ENCODE data around the gene OSM. TPM values are rescaled to one million over a fixed set of nuclear protein-coding genes. Genes with fewer than 3 reads are reported as not detected.

The OSM gene
- total RNA-seq, 1 donor from 2014 or later: not detected

DNA sequence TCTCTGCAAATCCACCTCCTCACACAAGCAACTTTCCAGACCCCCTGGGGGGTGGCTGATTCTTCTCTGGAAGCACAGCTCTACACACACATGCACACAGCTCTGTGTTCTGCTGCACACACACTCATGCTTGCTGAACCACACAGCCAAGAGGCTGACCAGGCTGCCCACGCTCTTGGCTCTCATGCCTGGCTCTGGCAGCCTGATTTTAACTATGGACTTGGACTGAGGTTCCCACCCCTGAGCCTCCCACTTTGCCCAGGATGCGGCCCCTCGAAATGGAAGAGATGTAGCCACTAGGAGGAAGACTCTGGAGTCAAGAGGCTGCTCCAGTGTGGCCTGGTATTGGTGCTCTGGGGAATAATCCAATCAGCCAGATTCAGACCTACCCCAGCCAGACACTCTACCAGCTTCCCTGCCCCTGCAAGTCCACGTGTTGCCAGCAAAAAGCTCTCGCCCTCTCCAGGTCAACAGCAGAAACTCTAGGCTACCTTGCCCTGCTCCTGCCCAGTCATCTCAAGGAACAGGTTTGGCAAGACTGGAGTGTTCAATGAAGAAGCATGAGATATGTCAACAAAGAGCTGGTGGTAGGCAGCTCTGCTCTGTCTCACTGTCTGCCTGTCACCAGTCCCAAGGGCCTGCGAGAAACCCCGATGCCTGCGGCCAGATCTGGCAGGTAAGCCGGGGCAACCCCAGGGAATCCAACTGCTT lies 31.5 kb upstream of the OSM start:
- peak; percentile 46 for DNase-seq

DNA sequence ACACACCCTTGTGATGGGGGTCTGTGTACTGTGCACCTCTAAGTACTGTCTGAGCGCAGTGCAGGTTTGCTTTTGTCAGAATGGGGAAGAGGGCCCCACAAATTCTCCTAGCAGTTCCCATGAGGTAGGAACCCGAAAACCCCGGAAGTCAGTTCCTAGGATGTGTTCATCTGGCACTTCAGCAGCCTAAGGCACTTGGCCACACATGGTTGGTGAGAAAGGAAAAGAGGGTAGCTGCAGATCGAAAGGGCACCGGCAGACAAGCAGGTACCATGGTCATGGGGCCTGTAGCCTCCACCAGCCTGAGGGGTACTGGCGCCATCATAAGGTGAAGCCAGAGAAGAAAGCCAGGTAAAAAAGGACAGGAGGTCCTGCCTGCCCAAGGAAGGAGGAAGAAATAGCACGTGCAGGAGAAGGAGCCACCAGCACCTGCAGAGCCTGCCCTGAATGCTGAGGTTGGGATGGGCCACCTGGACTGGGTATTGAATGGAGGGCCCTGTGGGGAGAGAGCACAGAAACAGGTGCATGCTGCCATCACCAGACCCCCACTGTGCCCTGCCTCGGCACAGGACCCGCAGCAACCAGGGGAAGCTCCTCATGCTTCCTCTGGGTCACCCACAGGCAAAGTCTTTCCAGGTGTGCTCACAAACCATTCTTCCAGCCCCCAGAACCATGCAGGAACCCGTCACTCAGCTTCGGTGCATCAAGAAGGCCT lies 30.8 kb upstream of the OSM start:
- DNase-seq: no peak

DNA sequence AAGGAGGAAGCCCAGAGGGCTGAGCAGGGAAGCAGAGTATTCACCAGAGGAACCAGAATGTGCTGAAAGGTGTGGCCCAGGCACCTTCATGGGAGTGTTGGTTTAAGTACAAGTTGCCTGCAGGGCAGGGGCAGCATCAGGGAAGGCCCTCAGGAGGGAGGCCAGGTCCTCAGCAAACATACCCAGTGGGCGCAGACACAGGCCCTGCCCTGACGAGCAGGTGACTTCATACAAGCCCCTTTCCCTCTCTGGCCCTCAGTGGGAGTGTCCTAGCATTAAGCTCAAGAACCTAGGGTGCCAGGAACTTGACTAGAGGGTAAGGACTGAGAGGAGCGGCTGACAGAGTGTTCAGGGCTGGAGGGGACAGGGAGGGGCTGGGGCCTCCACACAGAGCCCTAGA lies 30.2 kb upstream of the OSM start:
- DNase-seq: no peak

DNA sequence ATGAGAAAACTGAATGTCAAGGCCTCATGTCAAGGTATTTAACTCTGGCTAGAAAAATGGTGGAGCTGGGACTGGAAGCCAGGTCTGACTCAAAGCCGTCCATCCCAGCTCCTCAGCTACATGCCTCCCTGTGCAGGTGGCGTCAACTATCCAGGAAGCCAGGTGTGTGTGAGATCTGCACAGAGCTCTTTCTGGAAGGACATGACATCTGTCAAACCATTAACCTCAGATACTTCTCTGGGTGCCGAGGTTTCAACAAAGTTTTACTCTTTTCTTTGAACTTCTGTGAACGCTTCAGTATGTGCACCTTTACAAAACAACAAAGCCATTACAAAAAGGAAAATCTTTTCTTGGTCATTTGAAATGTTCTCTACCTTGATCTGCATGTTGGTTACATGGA lies 29.7 kb upstream of the OSM start:
- DNase-seq: no peak

DNA sequence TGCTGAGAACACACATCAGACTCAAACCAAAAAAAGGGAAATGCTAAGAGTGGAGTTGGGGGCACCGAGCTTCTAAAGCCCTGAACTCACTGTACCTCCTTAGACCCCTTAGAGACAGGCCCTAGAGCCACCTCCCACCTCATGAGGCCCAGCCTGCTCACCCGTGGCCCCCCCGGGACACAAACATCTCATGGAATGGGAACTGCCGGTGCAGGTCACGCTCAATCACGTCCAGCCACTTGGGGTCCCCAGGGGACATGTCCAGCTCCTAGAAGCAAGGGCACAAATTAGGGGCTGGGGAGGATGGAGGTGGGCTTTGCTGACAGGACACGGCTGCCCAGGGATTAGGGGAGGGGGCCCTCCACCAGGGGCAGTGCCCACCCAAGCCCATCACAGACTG lies 28.9 kb upstream of the OSM start:
- DNase-seq: no peak

DNA sequence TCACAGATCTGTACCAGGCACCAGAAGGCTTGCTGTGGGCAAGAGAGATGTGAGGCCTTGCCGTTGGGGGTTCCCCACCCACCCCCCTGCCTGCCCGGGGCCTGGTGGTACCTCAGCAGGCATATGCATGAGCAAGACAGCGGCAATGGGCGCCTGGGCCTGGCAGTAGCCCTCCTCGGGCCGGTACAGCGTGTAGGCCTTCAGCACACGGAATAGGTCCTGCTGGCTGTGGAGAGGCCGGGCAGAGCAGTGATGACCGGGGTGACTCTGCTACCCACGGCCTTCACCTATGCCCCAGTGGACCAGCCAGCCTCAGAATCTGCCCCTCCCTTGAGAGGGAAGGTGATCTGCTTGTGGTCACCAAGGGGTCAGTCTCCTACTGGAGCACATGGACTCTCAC lies 28.2 kb upstream of the OSM start:
- no peak for DNase-seq

DNA sequence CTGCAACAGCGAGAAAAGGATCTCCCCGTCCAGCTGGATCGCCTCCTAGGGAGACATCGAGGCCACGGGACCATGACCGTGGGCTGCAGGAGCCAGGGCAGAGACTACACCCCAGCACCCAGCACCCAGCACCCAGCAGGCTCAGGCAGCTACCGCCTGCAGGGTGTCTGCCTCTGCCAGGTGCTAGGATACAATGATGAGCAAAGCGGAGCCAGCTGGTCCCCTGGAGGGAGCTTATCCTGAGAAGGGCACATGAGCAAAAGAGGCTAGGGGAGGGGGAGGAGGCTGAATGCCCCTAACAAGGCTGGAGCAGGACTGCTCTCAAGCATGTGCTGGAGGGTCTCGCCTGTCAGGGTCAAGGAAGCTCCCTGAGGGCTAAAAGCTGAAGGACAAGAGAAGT lies 27.4 kb upstream of the OSM start:
- no peak for DNase-seq

DNA sequence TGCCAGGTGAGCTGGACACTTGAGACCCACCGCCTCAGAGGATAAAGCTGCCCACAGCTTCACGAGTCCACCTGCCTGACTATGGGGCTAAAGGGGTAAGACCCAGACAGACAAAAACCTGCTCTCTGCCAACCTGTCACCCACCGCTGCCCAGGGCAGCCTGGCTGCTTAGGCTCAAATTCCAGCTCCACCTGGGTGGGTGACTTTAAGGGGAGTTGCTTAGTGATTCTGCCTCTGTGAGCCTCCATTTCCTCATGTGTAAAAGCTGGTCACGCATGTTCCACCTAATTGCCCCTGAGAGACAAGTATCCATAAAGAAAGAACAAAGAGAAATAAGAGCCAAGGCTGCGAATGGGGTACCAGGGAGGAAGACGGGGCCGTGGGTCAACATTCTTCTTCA lies 26.4 kb upstream of the OSM start:
- DNase-seq: no peak

DNA sequence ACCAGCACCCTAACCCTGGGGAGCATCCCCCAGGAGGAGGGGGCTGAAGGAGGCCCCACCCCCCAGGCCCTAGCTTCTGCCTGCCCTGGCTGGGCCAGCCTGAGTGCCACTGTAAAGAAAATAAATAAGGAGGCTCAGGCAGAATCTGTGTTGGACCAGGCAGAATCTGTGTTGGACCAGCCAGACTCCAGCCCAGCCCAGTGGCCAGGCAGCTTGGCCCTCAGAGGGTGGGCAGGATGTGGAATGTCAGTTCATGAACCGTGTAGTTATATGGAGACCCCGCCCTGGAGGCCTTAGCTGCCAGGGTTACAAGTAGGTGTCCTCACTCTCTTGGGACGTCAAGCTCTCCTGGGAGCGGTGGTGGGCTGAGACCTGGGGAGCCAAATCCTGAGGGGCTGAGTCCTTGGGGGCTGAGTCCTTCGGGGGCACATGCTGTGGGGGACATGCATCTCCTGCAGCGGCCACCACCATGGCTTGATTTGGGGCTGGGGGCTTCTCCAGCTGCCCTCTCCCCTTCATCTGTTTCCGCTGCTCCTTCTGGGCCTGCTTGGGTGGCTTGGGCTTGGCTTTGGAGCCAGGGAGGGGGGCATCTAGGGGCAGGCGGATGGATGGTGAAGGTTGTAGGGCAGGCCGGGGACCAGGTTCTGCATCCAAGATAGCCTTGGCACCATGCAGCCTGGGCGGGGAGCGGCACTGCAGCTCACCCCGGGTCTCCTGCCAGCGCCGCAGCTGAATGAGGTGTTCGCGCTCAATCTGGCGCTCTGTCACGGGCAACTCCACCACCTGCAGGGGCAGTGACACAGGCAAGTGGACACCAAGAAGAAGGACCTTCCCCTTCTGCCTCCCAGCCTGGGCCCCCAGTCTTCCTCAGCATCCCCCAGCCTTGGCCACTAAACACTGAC lies 25.7 kb upstream of the OSM start:
- DNase-seq: no peak

DNA sequence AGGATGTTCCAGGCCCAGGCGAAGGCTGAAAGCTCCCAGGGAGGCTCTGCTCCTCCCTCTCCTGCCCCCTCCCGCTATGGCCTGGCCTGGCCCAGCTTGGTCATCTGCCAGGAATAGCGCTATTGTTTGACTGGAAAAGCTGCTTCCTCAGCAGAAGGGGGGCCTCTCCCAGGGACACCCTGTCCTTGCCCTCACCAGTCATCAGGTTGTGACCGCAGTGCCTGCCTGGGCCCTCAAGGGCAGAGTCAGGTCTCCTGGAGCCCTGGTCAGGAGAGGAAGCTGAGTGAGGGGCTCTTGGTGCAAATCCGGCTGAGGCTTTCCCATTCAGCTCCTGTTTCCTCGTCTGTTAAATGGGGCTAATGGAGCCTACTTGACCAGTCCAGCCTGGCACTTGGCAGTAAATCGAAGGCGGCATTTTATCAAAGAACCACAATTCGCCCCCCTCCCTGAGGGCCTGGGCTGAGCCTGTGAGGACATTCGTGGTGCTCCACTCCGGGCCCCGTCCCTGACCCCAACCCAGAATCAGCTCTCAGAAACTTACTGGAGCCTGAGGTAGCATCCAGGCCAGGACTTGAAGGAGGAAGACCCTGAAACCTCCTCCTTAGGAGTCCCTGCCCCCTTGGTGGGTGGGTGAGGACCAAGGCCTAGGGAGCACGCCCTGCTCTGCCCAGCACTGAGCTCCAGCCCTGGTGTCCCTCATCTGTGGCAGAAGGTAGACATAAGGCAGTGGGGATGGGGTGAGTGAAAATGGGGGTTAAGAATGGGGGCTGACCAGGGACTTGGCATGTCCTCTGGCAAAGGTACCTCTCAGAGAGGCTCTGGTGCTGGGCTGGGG lies 24.6 kb upstream of the OSM start:
- peak; percentile 70 for DNase-seq

DNA sequence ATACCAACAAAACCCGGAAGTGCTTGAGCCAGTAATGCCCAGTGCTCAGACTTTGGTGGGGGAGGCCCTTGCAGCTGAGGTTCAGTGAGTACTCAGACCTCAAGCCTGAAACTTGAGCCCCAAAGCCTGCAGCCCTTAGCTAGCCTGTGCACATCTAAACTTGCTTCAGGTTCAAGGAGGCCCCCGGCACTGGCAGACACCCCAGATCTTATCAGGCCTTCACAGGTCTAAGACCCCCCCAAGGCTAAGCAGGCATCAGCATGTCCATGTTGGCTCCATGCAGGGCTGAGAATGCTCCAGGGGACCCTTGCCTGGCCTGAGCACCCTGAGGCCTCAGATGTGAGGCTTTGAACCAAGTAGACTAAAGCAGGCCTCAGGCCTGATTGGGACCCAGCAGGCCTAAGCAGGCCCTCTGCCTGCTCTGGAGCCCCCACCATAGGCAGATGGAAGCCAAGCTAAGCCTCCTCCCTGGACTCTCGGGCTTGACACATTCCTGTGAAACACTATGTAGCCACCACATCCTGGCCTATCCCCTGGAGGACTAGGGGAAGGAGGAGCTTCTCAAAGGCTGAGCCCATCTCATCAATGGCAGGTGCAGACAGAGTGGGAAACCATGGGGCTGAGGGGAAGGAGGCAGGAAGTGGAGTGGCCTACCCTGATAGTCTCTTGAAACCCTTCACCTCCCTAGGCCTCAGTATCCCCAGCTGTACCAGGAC lies 23.8 kb upstream of the OSM start:
- DNase-seq: peak; percentile 41

DNA sequence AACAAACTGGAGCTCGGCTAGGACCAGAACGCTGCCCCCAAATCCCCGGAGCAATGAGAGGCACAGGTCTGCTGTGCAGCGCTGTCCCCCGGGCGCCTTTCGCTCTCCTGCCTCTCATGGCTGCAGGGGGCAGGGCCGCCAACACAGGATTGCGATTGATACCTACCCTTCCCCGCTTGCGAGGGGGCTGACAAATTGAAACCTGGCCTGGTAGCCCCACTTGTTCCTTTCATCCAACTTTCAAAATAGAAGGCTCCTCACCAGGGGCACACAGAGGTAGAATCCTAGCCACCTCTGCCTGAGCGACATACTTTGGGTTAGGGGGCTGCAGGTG lies 23.3 kb upstream of the OSM start:
- no peak for DNase-seq

DNA sequence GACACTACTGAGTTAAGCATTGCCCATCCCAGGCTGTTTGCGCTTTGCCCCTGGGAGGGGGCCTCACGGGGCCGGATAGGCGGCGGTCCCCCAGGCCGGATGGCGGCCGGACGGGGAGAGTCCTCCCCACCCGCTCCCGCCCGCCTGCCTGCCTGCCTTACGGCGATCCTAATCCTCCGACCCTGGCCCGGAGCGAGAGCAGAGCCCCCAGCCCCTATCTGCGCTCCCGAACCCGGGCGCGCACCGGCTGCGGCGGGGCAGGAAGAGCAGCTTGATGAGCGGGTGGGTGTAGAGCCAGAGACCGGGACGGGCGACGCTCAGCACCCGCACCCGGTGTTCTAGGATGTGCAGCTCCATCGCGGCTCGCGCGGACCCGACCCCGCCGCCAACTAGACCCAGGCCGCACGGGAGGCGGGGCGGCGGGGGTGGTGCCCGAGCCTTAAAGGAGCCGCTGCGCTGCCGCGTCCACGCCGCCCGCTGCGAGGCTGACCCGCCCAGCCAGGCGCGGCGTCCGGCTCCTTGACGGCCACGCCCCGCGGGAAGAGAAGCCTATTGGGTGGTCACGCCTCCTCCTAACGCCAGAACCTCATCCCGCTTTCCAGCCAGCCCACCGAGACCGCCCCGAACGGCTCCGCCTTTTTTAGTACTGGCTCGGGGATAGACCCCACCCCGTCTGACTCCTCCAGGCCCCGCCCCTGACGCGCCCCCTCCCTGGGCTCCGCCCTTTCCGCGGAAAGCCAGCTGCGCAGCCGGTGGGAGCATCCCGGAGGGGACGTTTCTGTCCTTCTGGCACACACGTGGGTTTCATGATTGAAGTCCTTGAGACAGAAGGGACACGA lies 22.7 kb upstream of the OSM start, which contains the start of gene CASTOR1:
TSS of gene CASTOR1 (minus strand) at position 365 of the 839 bp plus-strand sequence. CDS start at position 357, 8 bp downstream.
- peak; percentile 99 for DNase-seq

DNA sequence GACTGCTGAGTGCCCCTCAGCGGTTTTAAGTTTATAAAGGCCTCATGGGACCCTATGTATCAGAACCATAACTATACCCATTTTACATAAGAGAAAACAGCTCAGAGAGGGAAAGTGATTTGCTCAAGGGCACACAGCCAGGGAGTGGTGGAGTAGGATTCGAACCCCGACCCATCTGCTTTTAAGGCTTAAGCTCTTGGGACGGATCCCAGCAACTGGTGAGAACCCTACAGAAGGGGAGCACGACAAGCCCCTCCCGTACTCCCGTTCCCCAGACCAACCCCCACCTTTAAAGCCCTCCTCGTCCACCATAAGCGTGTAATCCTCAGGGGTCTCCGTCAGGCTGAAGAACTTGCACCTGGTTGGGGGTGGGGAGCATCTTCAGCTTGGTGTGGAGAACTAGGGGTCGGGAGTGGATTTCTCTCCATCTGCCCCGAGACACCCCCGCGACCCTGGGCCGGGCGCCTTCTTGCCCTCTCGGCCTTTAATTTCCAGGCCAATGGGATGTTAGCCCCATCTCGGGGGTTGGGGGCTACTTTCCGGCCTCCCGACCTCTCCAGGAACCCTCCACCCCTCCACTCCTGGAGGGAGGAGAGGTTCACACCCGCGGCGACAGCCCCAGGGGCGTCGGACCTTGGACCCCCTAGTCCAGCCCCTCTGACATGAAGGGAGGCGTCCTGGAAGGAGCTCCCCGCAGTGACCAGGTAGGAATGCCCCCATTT lies 21.9 kb upstream of the OSM start:
- no peak for DNase-seq

DNA sequence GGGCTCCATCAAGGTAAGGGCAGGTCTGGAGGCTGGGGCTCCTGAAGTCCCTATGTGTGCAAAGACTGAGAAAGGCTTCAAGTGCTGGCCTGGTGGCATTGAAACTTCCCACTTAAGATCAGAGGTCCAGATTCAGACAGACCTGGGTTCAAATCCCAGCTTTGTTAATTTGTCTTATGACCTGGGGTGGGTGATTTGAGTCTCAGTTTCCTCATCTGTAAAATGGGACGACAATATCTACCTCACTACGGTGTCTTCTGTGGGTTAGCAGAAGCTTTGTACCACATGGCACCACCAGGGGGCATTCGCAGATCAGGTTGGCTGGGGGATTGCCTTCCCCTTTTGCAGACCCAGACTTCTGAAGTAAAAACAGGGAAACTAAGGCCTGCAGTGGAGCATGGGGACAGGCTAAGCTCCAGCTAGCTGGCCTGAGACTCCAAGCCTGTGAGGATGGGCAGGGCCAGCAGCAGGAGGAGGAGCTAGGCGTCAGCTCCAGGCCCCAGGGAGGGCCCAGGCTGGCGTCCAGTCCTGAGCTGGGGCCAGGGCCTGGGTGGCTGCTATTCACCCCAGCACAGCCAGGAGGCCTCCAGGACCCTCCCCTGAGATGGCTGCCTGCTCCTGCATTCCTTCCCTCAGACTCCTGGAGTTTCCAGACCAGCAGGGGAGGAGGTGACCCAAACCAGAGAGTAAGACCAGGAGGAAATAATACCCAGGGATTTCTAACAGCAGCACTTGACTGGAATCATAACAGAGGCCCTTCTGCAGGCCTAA lies 21.2 kb upstream of the OSM start:
- DNase-seq: peak; percentile 90

DNA sequence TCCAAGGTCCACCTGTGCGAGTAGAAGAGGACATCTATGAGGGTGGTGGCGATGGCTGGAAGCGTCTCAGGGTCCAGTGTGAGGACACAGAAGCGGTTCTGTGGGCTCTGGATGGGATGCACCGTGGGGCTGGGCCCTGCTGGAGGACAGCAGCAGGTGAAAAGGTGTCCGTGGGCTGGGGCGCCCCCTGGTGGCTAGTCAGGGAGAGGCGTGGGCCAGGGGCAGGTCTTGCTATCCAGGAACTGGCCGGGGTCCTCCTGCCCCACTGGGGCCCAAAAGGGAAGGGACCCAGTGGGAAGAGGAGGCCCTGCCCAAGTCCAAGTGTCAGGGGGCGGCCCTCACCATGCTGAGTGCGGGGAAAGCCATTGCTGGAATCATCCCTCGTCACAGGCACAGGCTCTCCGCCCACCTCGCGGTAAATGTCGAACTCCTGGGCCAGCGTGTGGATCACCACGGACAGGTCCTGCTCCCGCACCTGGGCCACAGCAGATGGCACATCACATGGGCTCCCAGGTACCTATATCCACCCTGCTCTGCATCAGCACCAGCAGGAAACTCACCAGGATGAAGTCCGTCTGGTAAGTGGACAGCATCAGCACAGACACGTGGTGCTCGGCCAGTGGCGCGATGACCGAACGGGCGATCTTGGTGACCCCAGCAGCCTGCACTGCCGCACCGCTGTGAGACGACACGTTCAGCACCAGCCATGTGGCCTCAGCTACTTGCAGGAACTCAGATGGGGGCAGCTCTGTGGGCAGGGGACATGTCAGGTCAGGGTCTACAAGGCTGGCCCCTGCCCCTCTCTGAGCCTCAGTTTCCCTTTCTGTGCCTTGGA lies 20.4 kb upstream of the OSM start:
- peak; percentile 60 for DNase-seq

DNA sequence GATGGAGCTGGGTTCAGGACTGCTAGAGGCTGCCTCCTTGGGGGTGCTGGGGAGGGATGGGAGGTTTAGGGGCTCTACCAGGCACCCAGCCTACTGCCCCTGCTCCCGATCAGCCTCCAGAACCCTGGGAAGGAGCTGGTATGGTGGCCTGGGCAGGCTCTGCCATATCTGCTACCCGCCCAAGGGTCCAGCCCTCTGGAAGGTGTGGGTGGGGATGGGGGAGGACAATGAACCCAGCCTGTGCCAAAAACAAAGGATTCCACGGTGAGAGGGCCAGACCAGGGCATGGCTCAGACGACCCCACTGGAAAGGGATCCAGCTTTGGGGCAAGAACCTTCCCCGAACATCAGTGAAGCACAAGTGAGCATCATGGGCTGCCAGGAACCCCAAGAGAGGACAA lies 19.7 kb upstream of the OSM start:
- no peak for DNase-seq

DNA sequence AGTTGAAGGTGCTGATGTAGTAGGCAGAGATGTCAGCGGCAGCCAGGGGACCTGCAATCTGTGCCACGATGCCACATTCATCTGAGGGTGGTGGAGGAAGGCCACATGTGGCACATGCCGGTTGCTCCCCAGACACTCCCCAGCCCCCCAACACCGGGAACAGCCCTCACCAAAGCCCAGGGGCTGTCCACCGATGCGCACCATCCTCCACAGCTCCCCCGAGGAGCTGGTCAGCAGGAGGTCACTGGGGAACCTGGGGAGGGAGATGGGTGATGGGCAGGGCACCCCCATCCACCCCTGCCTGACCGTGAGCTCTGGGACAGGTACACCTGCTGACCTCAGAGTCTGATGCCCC lies 19.2 kb upstream of the OSM start:
- no peak for DNase-seq
